Subcutaneous adipose tissue (tissue), 4 donors: ENCODE results near the gene SAMD4A. TPM values are rescaled to one million over a fixed set of nuclear protein-coding genes. Genes with fewer than 3 reads are reported as not detected.

Experiments
- CTCF ChIP-seq: fragments of 450-650 bp; IDR thresholded peaks from one replicate; pipeline ENCODE4 v1.5.1; 2016; ENCODE audit warnings: low read depth, mild to moderate bottlenecking, control low read depth, antibody characterized with exemption, moderate library complexity
- total RNA-seq, 4 donors: library from RNA; depleted of rRNA; stranded (reverse); fragments of >200 nt; gene quantifications; one replicate each; pipeline ENCODE4 v1.1.0, GENCODE V29; 2016

Gene SAMD4A
- total RNA-seq, 4 donors from 2014 or later: 30.0 to 65.9 (median 39.7) TPM

GRCh38 chr14:54675236-54676128, 108.6 kb downstream of the SAMD4A start:
- TF ChIP-seq CTCF: no peak

GRCh38 chr14:54676812-54677708, 110.1 kb downstream of the SAMD4A start:
- no peak for TF ChIP-seq CTCF

- TF ChIP-seq CTCF: no peak
These were observed 113.7 kb downstream of the SAMD4A start for GRCh38 chr14:54680651-54681050.

GRCh38 chr14:54681811-54682261, 114.9 kb downstream of the SAMD4A start:
- no peak for TF ChIP-seq CTCF

GRCh38 chr14:54682578-54682977, 115.7 kb downstream of the SAMD4A start:
- no peak for TF ChIP-seq CTCF

GRCh38 chr14:54683882-54684794, 117.2 kb downstream of the SAMD4A start:
- no peak for TF ChIP-seq CTCF
